ENCODE measurements around the gene LILRA5. TPM values are rescaled to one million over a fixed set of nuclear protein-coding genes. Genes with fewer than 3 reads are reported as not detected.
"Not testable (repeated sequence)": the region's sequence is repeated elsewhere in the genome, so short reads cannot be mapped to it uniquely, and the experiment has no call there.

LILRA5 gene
- total and polyA plus RNA-seq, 2 of the 8 experiments (the other 6 are each of a cell fraction or from before 2014, with no cell fraction given), result not detected

- TF ChIP-seq RNF2 (IDR thresholded peaks at IDR 0.05; ENCODE audit: borderline replicate concordance, low read depth, low read length, missing control alignments, poor library complexity, severe bottlenecking) (no peak), ASH2L (IDR thresholded peaks at IDR 0.05; ENCODE audit: low read length) (no peak), SIX5 (IDR thresholded peaks at IDR 0.05; ENCODE audit: low read depth, low read length) (no peak), EP300 (IDR thresholded peaks at IDR 0.05; ENCODE audit: borderline replicate concordance in 1 of 2, low read depth in 2 of 2, low read length in 2 of 2) (no peak)
Measured at GRCh38 chr19:54329476-54330165, 16.7 kb upstream of the LILRA5 start (continued).

- H2BK5ac ChIP-seq (ENCODE audit: low read depth, low read length); H3K4me1 ChIP-seq (replicated peaks in 1 of 4; ENCODE audit: control insufficient read depth in 3 of 4, insufficient read depth in 4 of 4, low read length in 3 of 4); H4K20me1 ChIP-seq (replicated peaks in 1 of 2; ENCODE audit: control insufficient read depth in 1 of 2, insufficient read depth in 2 of 2, low read length in 2 of 2); H3K4ac ChIP-seq (replicated peaks; ENCODE audit: insufficient read length, low read depth, low read length); H4K8ac ChIP-seq (ENCODE audit: extremely low read depth, insufficient read depth, low read length); H3K79me1 ChIP-seq (ENCODE audit: low read depth, low read length); H3K9me3 ChIP-seq (ENCODE audit: insufficient read depth in 2 of 2, low read depth in 1 of 2, low read length in 1 of 2); H2AK5ac ChIP-seq (ENCODE audit: low read depth, low read length); H4K5ac ChIP-seq (ENCODE audit: insufficient read length, low read depth, low read length); H2BK15ac ChIP-seq (ENCODE audit: low read length); H3K14ac ChIP-seq (ENCODE audit: insufficient read length); H3K18ac ChIP-seq (ENCODE audit: extremely low read depth, low read length); FAIRE-seq; DNase-seq (ENCODE audit: low read depth in 1 of 2, low spot score in 2 of 2); H3K27me3 ChIP-seq (replicated peaks in 1 of 4; ENCODE audit: control insufficient read depth in 3 of 4, extremely low read depth in 1 of 4, insufficient read depth in 3 of 4, low read length in 3 of 4); H2AFZ ChIP-seq (ENCODE audit: low read length); H4K91ac ChIP-seq (replicated peaks; ENCODE audit: insufficient read length, low read length); H3K79me2 ChIP-seq (ENCODE audit: control insufficient read depth in 1 of 2, insufficient read depth in 2 of 2, low read length in 2 of 2); H2BK12ac ChIP-seq (ENCODE audit: low read depth, low read length); H3K23ac ChIP-seq (ENCODE audit: insufficient read length); H3K56ac ChIP-seq (replicated peaks; ENCODE audit: insufficient read length, low read depth, low read length); H3K4me3 ChIP-seq (ENCODE audit: extremely low read depth in 1 of 4, insufficient read depth in 2 of 4, low read depth in 3 of 4, low read length in 4 of 4); H3K4me2 ChIP-seq (ENCODE audit: insufficient read depth in 1 of 2, low read depth in 2 of 2, low read length in 2 of 2); H2BK20ac ChIP-seq (ENCODE audit: low read length); H3K27ac ChIP-seq (ENCODE audit: low read depth, low read length); H3K36me3 ChIP-seq (ENCODE audit: control insufficient read depth in 2 of 4, insufficient read depth in 4 of 4, low read length in 3 of 4); H2BK120ac ChIP-seq (replicated peaks; ENCODE audit: low read depth, low read length); H3K9ac ChIP-seq (replicated peaks in 1 of 4; ENCODE audit: extremely low read depth in 1 of 4, low read depth in 3 of 4, low read length in 3 of 4); H3K23me2 ChIP-seq (ENCODE audit: low read depth, low read length); POLR2A ChIA-PET (ENCODE audit: partially characterized antibody): not testable (repeated sequence)
- CTCF ChIA-PET (ENCODE audit: partially characterized antibody), result interaction anchor here (0.6 to 5.3 kb wide), 2 partner anchors 19 to 63 kb away, joined by 3 to 56 read pairs; no protein-coding TSS in a partner anchor
- 72% methylated on average over 5 of the region's 5 CpGs; no CpG with 5 or more reads in 1 of the 2 experiments for WGBS, 2 experiments (ENCODE audit: extremely low coverage in 1 of 2, insufficient coverage in 1 of 2, insufficient read length in 1 of 2, insufficient replicate concordance in 2 of 2, low coverage in 1 of 2, low lambda C conversion rate in 2 of 2, missing lambda C conversion rate in 1 of 2)
Measured at GRCh38 chr19:54328781-54329180, 15.8 kb upstream of the LILRA5 start.

Data from H1 (cell line).